Measurements from ENCODE around the gene NCOR2.

Gene NCOR2

GRCh38 chr12:124545508-124546418 lies 21.6 kb downstream of the NCOR2 start:
- in situ Hi-C loops (cut with HindIII; ENCODE audit: low sequenced_read_pairs) = no loop called here

- in situ Hi-C loops (cut with HindIII; ENCODE audit: low sequenced_read_pairs) = no loop called here
These were observed 22.4 kb downstream of the NCOR2 start for GRCh38 chr12:124544983-124545382.

- in situ Hi-C loops (cut with HindIII; ENCODE audit: low sequenced_read_pairs) = no loop called here
These were observed 23.0 kb downstream of the NCOR2 start for GRCh38 chr12:124544311-124544970.

GRCh38 chr12:124543590-124544310 lies 23.7 kb downstream of the NCOR2 start:
- in situ Hi-C loops (cut with HindIII; ENCODE audit: low sequenced_read_pairs) = no loop called here

- in situ Hi-C loops (cut with HindIII; ENCODE audit: low sequenced_read_pairs) = no loop called here
These were observed 24.3 kb downstream of the NCOR2 start for GRCh38 chr12:124543052-124543589.

- in situ Hi-C loops (cut with HindIII; ENCODE audit: low sequenced_read_pairs) = no loop called here
These were observed 25.1 kb downstream of the NCOR2 start for GRCh38 chr12:124542021-124542949.

GRCh38 chr12:124541322-124541721 lies 26.1 kb downstream of the NCOR2 start:
- in situ Hi-C loops (cut with HindIII; ENCODE audit: low sequenced_read_pairs) = no loop called here

GRCh38 chr12:124539084-124540041 lies 28.0 kb downstream of the NCOR2 start:
- in situ Hi-C loops (cut with HindIII; ENCODE audit: low sequenced_read_pairs) = loop anchor here (10.0 kb wide), 1 partner anchor 195 kb away; no protein-coding TSS in a partner anchor

GRCh38 chr12:124538194-124539082 lies 29.0 kb downstream of the NCOR2 start:
- in situ Hi-C loops (cut with HindIII; ENCODE audit: low sequenced_read_pairs) = loop anchor here (10.0 kb wide), 1 partner anchor 196 kb away; no protein-coding TSS in a partner anchor

GRCh38 chr12:124537525-124538193 lies 29.8 kb downstream of the NCOR2 start:
- in situ Hi-C loops (cut with HindIII; ENCODE audit: low sequenced_read_pairs) = loop anchor here (10.0 kb wide), 1 partner anchor 197 kb away; no protein-coding TSS in a partner anchor

GRCh38 chr12:124536641-124537040 lies 30.8 kb downstream of the NCOR2 start:
- in situ Hi-C loops (cut with HindIII; ENCODE audit: low sequenced_read_pairs) = loop anchor here (10.0 kb wide), 1 partner anchor 198 kb away; no protein-coding TSS in a partner anchor

GRCh38 chr12:124534776-124535740 lies 32.4 kb downstream of the NCOR2 start:
- in situ Hi-C loops (cut with HindIII; ENCODE audit: low sequenced_read_pairs) = loop anchor here (10.0 kb wide), 1 partner anchor 200 kb away; no protein-coding TSS in a partner anchor

- in situ Hi-C loops (cut with HindIII; ENCODE audit: low sequenced_read_pairs) = loop anchor here (10.0 kb wide), 1 partner anchor 201 kb away; no protein-coding TSS in a partner anchor
These were observed 34.0 kb downstream of the NCOR2 start for GRCh38 chr12:124533456-124533855.

GRCh38 chr12:124532967-124533366 lies 34.4 kb downstream of the NCOR2 start:
- in situ Hi-C loops (cut with HindIII; ENCODE audit: low sequenced_read_pairs) = loop anchor here (10.0 kb wide), 1 partner anchor 202 kb away; no protein-coding TSS in a partner anchor

- in situ Hi-C loops (cut with HindIII; ENCODE audit: low sequenced_read_pairs) = loop anchor here (10.0 kb wide), 1 partner anchor 202 kb away; no protein-coding TSS in a partner anchor
These were observed 35.1 kb downstream of the NCOR2 start for GRCh38 chr12:124532331-124532750.
